Chondrocyte (in vitro differentiated cells): Measurements from ENCODE around the gene CENPS. TPM values are rescaled to one million over a fixed set of nuclear protein-coding genes. Genes with fewer than 3 reads are reported as not detected.
A peak's percentile ranks its signal among the peaks of the same experiment; 100 is the strongest.

Experiments used
- DNase-seq: peaks from one replicate; pipeline ENCODE4 v3.0.0; 2021; ENCODE audit warnings: mixed read lengths, low spot score
- H3K27ac Mint-ChIP-seq: one replicate; pipeline ENCODE4 v1.8.0; 2021; ENCODE audit warnings: mild to moderate bottlenecking, moderate library complexity, mixed read lengths; ENCODE audit not compliant: unreplicated experiment
- H3K27me3 Mint-ChIP-seq: 2 replicates; pipeline ENCODE4 v1.8.0; 2021; ENCODE audit warnings: low read depth, mixed read lengths
- H3K36me3 Mint-ChIP-seq: 2 replicates; pipeline ENCODE4 v1.8.0; 2021; ENCODE audit warnings: low read depth, mixed read lengths
- H3K4me1 Mint-ChIP-seq: 2 replicates; pipeline ENCODE4 v1.8.0; 2021; ENCODE audit warnings: low read depth, mild to moderate bottlenecking, mixed read lengths
- H3K4me3 Mint-ChIP-seq: one replicate; pipeline ENCODE4 v1.8.0; 2021; ENCODE audit warnings: mild to moderate bottlenecking, moderate library complexity, mixed read lengths; ENCODE audit not compliant: unreplicated experiment
- H3K9me3 Mint-ChIP-seq: 2 replicates; pipeline ENCODE4 v1.8.0; 2021; ENCODE audit warnings: low read depth, mixed read lengths
- total RNA-seq: library from RNA; stranded (reverse); gene quantifications from 3 replicates; pipeline ENCODE4 v1.2.1, GENCODE V29; 2021
- TF ChIP-seq, protein P1 (sequence below): fragments of 200-600 bp; sonication (generic); IDR thresholded peaks from 2 replicates; pipeline ENCODE4 v1.5.0; 2021; ENCODE audit warnings: antibody characterized with exemption, mild to moderate bottlenecking, moderate library complexity

CENPS gene
- total RNA-seq, 1 donor from 2014 or later, result 11.3 TPM

DNA sequence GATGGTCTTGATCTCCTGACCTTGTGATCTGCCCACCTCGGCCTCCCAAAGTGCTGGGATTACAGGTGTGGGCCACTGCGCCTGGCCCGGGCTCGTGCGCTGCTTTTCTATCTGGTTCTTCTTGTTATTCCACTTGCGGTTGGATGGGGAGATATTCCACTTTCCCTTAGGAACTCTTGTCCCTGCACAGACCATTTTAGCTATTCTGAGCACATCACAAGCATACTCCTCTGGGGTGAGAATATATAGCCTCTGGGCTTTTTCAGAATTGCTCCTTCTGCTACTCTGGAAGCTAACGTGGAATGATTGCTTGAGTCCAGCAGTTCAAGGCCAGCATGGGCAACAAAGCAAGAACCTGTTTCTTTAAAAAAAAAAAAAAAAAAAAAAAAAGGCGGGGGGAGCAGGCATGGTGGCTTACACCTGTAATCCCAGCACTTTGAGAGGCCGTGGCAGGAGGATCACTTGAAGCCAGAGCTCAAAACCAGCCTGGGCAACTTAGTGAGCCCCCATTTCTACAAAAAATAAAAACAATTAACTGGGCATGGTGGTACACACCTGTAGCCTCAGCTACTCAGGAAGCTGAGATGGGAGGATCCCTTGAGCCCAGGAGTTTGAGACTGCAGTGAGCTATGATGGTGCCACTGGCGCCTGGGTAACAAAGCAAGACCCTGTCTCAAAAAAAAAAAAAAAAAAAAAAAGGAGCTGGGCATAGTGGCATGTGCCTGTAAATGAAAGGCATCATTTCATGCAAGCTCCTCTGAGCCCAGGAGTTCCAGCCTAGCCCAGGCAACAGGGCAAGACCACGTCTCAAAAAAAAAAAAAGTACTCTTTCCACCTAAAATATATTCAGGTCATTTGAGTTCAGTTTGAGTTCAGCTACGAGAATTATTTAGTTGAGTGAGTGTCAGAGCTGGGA, 43.2 kb upstream of the CENPS start:
- Mint-ChIP-seq H3K4me1 (peaks cover 13% of the 10 kb centered on the region), H3K27me3 (no peaks in the 10 kb centered on the region), H3K4me3 (peak overlapping the region; percentile 28), H3K36me3 (peaks cover 6% of the 10 kb centered on the region), H3K27ac (peak overlapping the region; percentile 88), H3K9me3 (no peaks in the 10 kb centered on the region)
- no peak for DNase-seq
- TF ChIP-seq, protein P1, sequence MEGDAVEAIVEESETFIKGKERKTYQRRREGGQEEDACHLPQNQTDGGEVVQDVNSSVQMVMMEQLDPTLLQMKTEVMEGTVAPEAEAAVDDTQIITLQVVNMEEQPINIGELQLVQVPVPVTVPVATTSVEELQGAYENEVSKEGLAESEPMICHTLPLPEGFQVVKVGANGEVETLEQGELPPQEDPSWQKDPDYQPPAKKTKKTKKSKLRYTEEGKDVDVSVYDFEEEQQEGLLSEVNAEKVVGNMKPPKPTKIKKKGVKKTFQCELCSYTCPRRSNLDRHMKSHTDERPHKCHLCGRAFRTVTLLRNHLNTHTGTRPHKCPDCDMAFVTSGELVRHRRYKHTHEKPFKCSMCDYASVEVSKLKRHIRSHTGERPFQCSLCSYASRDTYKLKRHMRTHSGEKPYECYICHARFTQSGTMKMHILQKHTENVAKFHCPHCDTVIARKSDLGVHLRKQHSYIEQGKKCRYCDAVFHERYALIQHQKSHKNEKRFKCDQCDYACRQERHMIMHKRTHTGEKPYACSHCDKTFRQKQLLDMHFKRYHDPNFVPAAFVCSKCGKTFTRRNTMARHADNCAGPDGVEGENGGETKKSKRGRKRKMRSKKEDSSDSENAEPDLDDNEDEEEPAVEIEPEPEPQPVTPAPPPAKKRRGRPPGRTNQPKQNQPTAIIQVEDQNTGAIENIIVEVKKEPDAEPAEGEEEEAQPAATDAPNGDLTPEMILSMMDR, result no peak

DNA sequence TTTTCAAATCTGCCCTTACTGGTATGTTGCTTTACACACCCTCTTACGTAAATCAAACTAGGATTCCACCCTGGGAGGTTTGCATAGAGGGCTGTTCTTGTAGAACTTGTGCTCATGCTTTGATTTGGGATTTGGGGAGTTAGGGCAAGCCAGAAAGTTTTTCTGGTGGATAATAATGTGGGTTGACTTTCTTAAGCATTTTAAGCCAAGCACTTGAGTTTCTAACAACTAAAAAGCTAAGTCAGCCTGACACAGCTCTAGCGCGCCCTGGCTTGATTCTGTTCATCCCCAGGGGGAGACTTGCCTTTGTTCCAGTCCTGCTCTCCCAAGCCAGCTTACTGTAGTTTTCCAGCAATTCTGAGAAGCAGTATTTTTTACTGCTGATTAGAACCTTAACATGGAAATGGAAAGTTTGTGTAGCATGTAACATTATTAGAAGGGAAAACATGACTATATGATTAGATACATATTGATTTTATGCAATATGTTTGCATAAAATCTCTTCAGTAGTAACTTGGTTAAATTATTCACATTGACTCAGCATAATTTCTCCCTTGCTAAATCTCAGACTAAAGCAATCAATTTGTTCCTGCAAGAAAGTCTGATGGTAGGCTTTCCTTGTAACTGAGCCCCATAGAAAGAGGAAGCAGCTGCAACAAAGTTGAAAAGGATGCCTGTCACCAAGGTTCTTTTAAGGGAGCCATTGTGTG, 42.4 kb upstream of the CENPS start:
- Mint-ChIP-seq H3K36me3 (peaks cover 6% of the 10 kb centered on the region), H3K9me3 (no peaks in the 10 kb centered on the region), H3K27ac (peak overlapping the region; percentile 88), H3K4me1 (peaks cover 13% of the 10 kb centered on the region), H3K4me3 (peak overlapping the region; percentile 28), H3K27me3 (no peaks in the 10 kb centered on the region)
- TF ChIP-seq, protein P1, result peak; percentile 56
- no peak for DNase-seq

DNA sequence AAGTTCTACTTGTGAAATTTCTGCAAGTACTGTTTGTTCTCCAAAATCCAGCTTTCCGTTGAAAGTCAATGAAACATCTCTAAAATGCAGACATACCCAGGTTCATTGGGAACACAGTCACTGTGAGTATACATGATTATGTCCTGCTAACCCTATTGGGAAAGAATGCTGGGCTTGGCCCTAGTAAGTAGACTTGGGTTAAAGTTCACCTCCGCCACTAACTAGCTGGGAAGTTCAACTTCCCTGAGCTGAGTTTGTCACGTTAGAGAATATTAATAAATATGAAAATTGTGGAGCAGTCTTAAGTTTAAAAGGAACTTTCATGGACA, 41.9 kb upstream of the CENPS start:
- Mint-ChIP-seq H3K9me3 (no peaks in the 10 kb centered on the region), H3K27ac (peak overlapping the region; percentile 88), H3K4me3 (peak overlapping the region; percentile 28), H3K36me3 (peaks cover 6% of the 10 kb centered on the region), H3K4me1 (peaks cover 13% of the 10 kb centered on the region), H3K27me3 (no peaks in the 10 kb centered on the region)
- no peak for DNase-seq
- TF ChIP-seq, protein P1, result no peak

DNA sequence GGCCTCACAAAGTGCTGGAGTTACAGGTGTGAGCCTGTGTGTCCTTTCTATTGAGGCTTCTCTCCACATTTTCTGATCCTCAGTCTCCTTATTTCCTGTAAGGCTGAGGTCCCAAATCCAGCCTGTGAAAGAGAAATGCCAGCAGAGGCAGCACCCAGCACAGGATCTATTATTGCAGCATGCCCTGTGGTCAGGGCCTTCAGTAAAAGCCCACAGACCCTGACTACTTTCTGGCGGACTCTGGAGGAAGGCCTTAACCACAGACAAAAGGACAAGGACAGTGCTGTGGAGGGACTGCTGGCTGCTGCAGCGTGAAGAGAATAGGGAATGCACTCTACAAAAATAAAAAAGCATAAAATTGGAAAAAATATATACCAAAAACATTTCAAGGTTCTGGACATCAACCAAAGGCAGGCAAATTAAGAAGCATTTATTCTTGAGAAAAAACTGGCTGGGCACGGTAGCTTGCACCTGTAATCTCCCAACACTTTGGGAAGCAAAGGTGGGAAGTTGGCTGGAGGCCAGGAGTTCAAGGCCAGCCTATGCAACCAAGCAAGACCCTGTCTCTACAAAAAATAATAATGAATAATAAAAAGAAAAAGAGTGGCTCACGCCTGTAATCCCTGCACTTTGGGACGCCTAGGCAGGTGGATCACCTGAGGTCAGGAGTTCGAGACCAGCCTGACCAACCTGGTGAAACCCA, 40.8 kb upstream of the CENPS start:
- Mint-ChIP-seq H3K27ac (no peak overlapping the region), H3K9me3 (peaks cover 6% of the 10 kb centered on the region), H3K36me3 (peaks cover 4% of the 10 kb centered on the region), H3K4me3 (no peak overlapping the region), H3K4me1 (peaks cover 13% of the 10 kb centered on the region), H3K27me3 (no peaks in the 10 kb centered on the region)
- DNase-seq, result no peak
- TF ChIP-seq, protein P1, result no peak

DNA sequence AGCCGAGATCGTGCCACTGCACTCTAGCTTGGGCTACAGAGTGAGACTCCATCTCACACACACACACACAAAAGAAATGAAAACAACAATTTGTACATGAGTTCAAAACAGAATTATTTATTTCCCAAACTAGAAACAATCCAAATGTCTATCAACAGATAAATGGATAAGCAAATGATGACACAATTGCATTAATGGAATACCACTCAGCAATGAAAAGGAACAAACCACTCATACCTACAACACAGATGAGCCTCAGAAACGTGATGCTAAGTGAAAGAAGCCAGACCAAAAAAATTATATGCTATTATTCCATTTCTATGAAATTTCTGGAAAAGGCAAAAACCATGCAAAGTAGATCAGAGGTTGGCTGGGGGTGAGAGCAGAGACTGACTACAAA, 33.4 kb upstream of the CENPS start:
- peaks cover 26% of the 10 kb centered on the region for H3K4me1 Mint-ChIP-seq
- peaks cover 3% of the 10 kb centered on the region for H3K36me3 Mint-ChIP-seq
- no peaks in the 10 kb centered on the region for H3K27me3 Mint-ChIP-seq
- peaks cover 6% of the 10 kb centered on the region for H3K9me3 Mint-ChIP-seq
- no peak for DNase-seq
- TF ChIP-seq, protein P1, result no peak
- no peak overlapping the region for H3K4me3 Mint-ChIP-seq
- no peak overlapping the region for H3K27ac Mint-ChIP-seq
